B cell (primary cell): ENCODE data around the gene DNAJC11. TPM values are rescaled to one million over a fixed set of nuclear protein-coding genes. Genes with fewer than 3 reads are reported as not detected.
"Not testable (repeated sequence)": the region's sequence is repeated elsewhere in the genome, so short reads cannot be mapped to it uniquely, and the experiment has no call there.

Source experiments
- ATAC-seq: fragments of 200-7000 bp; cut with Tn5 transposase; one replicate; pipeline ENCODE4 v1.10.0; 2021; ENCODE audit warnings: low read depth, mild to moderate bottlenecking, moderate number of reproducible peaks, moderate library complexity
- CTCF ChIA-PET: fragments of 350-600 bp; sonication (Branson Sonifier 250); formaldehyde crosslinking; loops from one replicate; lab custom pipeline; 2021; ENCODE audit warnings: antibody characterized with exemption, inconsistent platforms; lab: Charles Lee
- POLR2A ChIA-PET: fragments of 350-600 bp; sonication (Branson Sonifier 250); formaldehyde crosslinking; loops from one replicate; lab custom pipeline; 2021; ENCODE audit warnings: antibody characterized with exemption; lab: Charles Lee
- DNase-seq: peaks from one replicate; pipeline ENCODE4 v3.0.0; 2013
- H2AFZ ChIP-seq: 2 replicates; pipeline ENCODE4 v1.6.1; 2012; ENCODE audit warnings: mild to moderate bottlenecking, low read depth, low read length; ENCODE audit not compliant: insufficient read depth, poor library complexity, severe bottlenecking
- H3K27ac ChIP-seq, 2 donors: 1 replicate in 1 of 2; 2 replicates in 1 of 2; pipeline ENCODE4 v1.5.1; 2012 to 2013; ENCODE audit warnings: low read length in 2 of 2, mild to moderate bottlenecking in 2 of 2, moderate library complexity in 1 of 2
- H3K27me3 ChIP-seq, 4 experiments: fragments of 200-600 bp in 1 of 4; sonication (generic) in 1 of 4; replicated peaks in 1 of 4; 1 replicate in 2 of 4; 2 replicates in 2 of 4; pipeline versions ENCODE4 v1.6.1 to v1.7.0; 2013 to 2016; ENCODE audit warnings: low read length in 3 of 4, mild to moderate bottlenecking in 2 of 4, mixed read lengths in 1 of 4, moderate library complexity in 1 of 4; ENCODE audit not compliant: insufficient read depth in 4 of 4, control insufficient read depth in 3 of 4; ENCODE audit errors: control extremely low read depth in 1 of 4
- H3K36me3 ChIP-seq, 2 experiments: replicated peaks in 1 of 2; 1 replicate in 1 of 2; 2 replicates in 1 of 2; pipeline versions ENCODE4 v1.6.1 to v1.7.1; 2013; ENCODE audit warnings: low read length in 1 of 2; ENCODE audit not compliant: insufficient read depth in 2 of 2, control insufficient read depth in 1 of 2; ENCODE audit errors: control extremely low read depth in 1 of 2, extremely low read depth in 1 of 2
- H3K4me1 ChIP-seq, 2 donors: fragments of 200-600 bp in 1 of 2; sonication (generic) in 1 of 2; 1 replicate in 1 of 2; 2 replicates in 1 of 2; pipeline versions ENCODE4 v1.5.1 to v1.6.1; 2013 to 2017; ENCODE audit warnings: low read length in 2 of 2; ENCODE audit not compliant: control insufficient read depth in 2 of 2, insufficient read depth in 2 of 2
- H3K4me2 ChIP-seq: replicated peaks from 2 replicates; pipeline ENCODE3; 2012; ENCODE audit warnings: mild to moderate bottlenecking, low read depth, low read length; ENCODE audit not compliant: poor library complexity, severe bottlenecking
- H3K4me3 ChIP-seq, 5 experiments: fragments of 200-600 bp in 1 of 5; sonication (generic) in 1 of 5; 1 replicate in 3 of 5; 2 replicates in 2 of 5; pipeline versions ENCODE4 v1.5.1 to v1.7.0; 2011 to 2016; ENCODE audit warnings: low read length in 4 of 5, mild to moderate bottlenecking in 4 of 5, low read depth in 2 of 5, control low read depth in 1 of 5, moderate library complexity in 1 of 5; ENCODE audit not compliant: insufficient read depth in 1 of 5; ENCODE audit errors: control extremely low read depth in 1 of 5, extremely low read depth in 1 of 5
- H3K79me2 ChIP-seq: fragments of 200-600 bp; sonication (generic); one replicate; pipeline ENCODE4 v1.6.0; 2016; ENCODE audit warnings: low read length; ENCODE audit not compliant: control insufficient read depth, insufficient read depth
- H3K9ac ChIP-seq: fragments of 200-600 bp; sonication (generic); 2 replicates; pipeline ENCODE4 v1.6.1; 2017; ENCODE audit warnings: mild to moderate bottlenecking, low read length, moderate library complexity
- H3K9me3 ChIP-seq, 3 donors: one replicate each; pipeline versions ENCODE4 v1.6.1 to v1.7.1; 2013; ENCODE audit warnings: low read length in 2 of 3; ENCODE audit not compliant: control insufficient read depth in 2 of 3, insufficient read depth in 1 of 3; ENCODE audit errors: control extremely low read depth in 1 of 3
- H4K20me1 ChIP-seq: 2 replicates; pipeline ENCODE4 v1.6.0; 2012; ENCODE audit warnings: mild to moderate bottlenecking, low read length; ENCODE audit not compliant: insufficient read depth, control insufficient read depth, poor library complexity, severe bottlenecking
- H3K27ac Mint-ChIP-seq: one replicate; pipeline ENCODE4 v1.8.0; 2021; ENCODE audit warnings: mixed read lengths
- H3K27me3 Mint-ChIP-seq: one replicate; pipeline ENCODE4 v1.8.0; 2021; ENCODE audit warnings: mixed read lengths
- H3K4me1 Mint-ChIP-seq: one replicate; pipeline ENCODE4 v1.8.0; 2021; ENCODE audit warnings: mixed read lengths
- H3K4me3 Mint-ChIP-seq: one replicate; pipeline ENCODE4 v1.8.0; 2021; ENCODE audit warnings: mixed read lengths
- H3K9me3 Mint-ChIP-seq: one replicate; pipeline ENCODE4 v1.8.0; 2022; ENCODE audit warnings: mixed read lengths; ENCODE audit not compliant: insufficient read depth
- CTCF ChIP-seq: fragments of 200-600 bp; IDR thresholded peaks from one replicate; pipeline ENCODE4 v1.8.0; 2022; ENCODE audit warnings: antibody characterized with exemption, mild to moderate bottlenecking
- EZH2 ChIP-seq: IDR thresholded peaks from 2 replicates; pipeline ENCODE4 v1.6.1; 2012; ENCODE audit warnings: borderline replicate concordance, low read depth, mild to moderate bottlenecking, moderate library complexity, low read length; ENCODE audit not compliant: insufficient read depth, poor library complexity, severe bottlenecking
- WGBS: methylation state at CpG from one replicate; pipeline ENCODE4 v1.1.5; 2013; ENCODE audit warnings: missing lambda C conversion rate; ENCODE audit not compliant: insufficient coverage; 5-methylcytosine and 5-hydroxymethylcytosine counted together
- intact Hi-C: fragments of 100-400 bp; cut with micrococcal nuclease; formaldehyde crosslinking; loops from one replicate; pipeline ENCODE4 v1.10.0; 2022
- polyA plus RNA-seq: library from polyadenylated mRNA; depleted of rRNA; stranded (reverse); fragments of >200 nt; gene quantifications from 2 replicates; pipeline ENCODE4 v1.2.3, GENCODE V29; 2012
- total RNA-seq, 2 donors: library from RNA; stranded (reverse); fragments of 120-200 nt in 1 of 2; gene quantifications; 1 replicate in 1 of 2; 2 replicates in 1 of 2; pipeline versions ENCODE4 v1.2.3 to v1.2.4, GENCODE V29; 2013 to 2022

The DNAJC11 gene
- total and polyA plus RNA-seq, 2 donors (not counting 1 experiment from before 2014, with no cell fraction given) = 29.2 to 51.6 TPM

- ATAC-seq = no peak
- H3K27me3 ChIP-seq = no peaks in the 10 kb centered on the region
- H3K4me1 ChIP-seq = no peaks in the 10 kb centered on the region
- no peak overlapping the region for H3K4me2 ChIP-seq
- POLR2A ChIA-PET = no interaction called here
- H3K9me3 ChIP-seq = no peaks in the 10 kb centered on the region
- no peak overlapping the region for H3K27ac ChIP-seq
- H4K20me1 ChIP-seq = no peaks in the 10 kb centered on the region
- CTCF ChIA-PET = interaction anchor here (1.0 to 7.0 kb wide), 5 partner anchors 10 to 221 kb away, joined by 3 to 86 read pairs (median 7); no protein-coding TSS in a partner anchor
- TF ChIP-seq EZH2 = no peak
- TF ChIP-seq CTCF = no peak
- H3K9me3 Mint-ChIP-seq = no peaks in the 10 kb centered on the region
- no peak overlapping the region for H3K4me3 ChIP-seq
- intact Hi-C loops = no loop called here
- no peaks in the 10 kb centered on the region for H3K79me2 ChIP-seq
- DNase-seq = no peak
- no peak overlapping the region for H3K4me3 Mint-ChIP-seq
- H3K27ac Mint-ChIP-seq = no peak overlapping the region
- H3K4me1 Mint-ChIP-seq = no peaks in the 10 kb centered on the region
- no peaks in the 10 kb centered on the region for H3K27me3 Mint-ChIP-seq
- 98% methylated on average over 5 of the region's 7 CpGs for WGBS
- no peak overlapping the region for H2AFZ ChIP-seq
- no peak overlapping the region for H3K9ac ChIP-seq
- H3K36me3 ChIP-seq = peaks cover 0 to 9% of the 10 kb centered on the region in 2 experiments
Measured at GRCh38 chr1:6645018-6645417, 56.6 kb downstream of the DNAJC11 start.

- CTCF ChIA-PET = interaction anchor here (0.9 to 1.0 kb wide), 3 partner anchors 24 to 155 kb away, joined by 3 to 4 read pairs (median 3); partner anchors contain the start of gene TAS1R1
- intact Hi-C loops, H3K4me2 ChIP-seq, H3K9ac ChIP-seq, DNase-seq, H3K27me3 Mint-ChIP-seq, H3K27ac Mint-ChIP-seq, H3K27ac ChIP-seq, H3K27me3 ChIP-seq, H4K20me1 ChIP-seq, H3K9me3 ChIP-seq, H3K79me2 ChIP-seq, H3K4me3 ChIP-seq, ATAC-seq, H3K4me3 Mint-ChIP-seq, H2AFZ ChIP-seq, POLR2A ChIA-PET, H3K9me3 Mint-ChIP-seq, H3K4me1 ChIP-seq, H3K4me1 Mint-ChIP-seq: not testable (repeated sequence)
- WGBS = 100% methylated on average over 1 of the region's 3 CpGs
- H3K36me3 ChIP-seq = peaks cover 4 to 38% of the 10 kb centered on the region in 2 experiments
Measured at GRCh38 chr1:6640867-6641266, 60.7 kb downstream of the DNAJC11 start.
